GM21423 (cell line): ENCODE results near the gene TPD52L1.

Experiments used
- ATAC-seq: cut with Tn5 transposase; IDR thresholded peaks from one replicate; pipeline ENCODE4 v1.9.1; 2021; ENCODE audit warnings: mild to moderate bottlenecking, moderate library complexity; ENCODE audit not compliant: unreplicated experiment

The TPD52L1 gene

GRCh38 chr6:125236536-125237327 is 83.2 kb downstream of the TPD52L1 start:
- no peak for ATAC-seq

- ATAC-seq: no peak
Observed at GRCh38 chr6:125237764-125238163, 84.2 kb downstream of the TPD52L1 start.

GRCh38 chr6:125245109-125245508 is 91.5 kb downstream of the TPD52L1 start:
- ATAC-seq: no peak

GRCh38 chr6:125245523-125246264 is 92.1 kb downstream of the TPD52L1 start:
- ATAC-seq: no peak

- ATAC-seq: no peak
Observed at GRCh38 chr6:125246566-125246965, 93.0 kb downstream of the TPD52L1 start.

- ATAC-seq: no peak
Observed at GRCh38 chr6:125248136-125248535, 94.6 kb downstream of the TPD52L1 start.

- no peak for ATAC-seq
Observed at GRCh38 chr6:125250511-125250910, 96.9 kb downstream of the TPD52L1 start.

- no peak for ATAC-seq
Observed at GRCh38 chr6:125251516-125252220, 98.1 kb downstream of the TPD52L1 start.

GRCh38 chr6:125252891-125253290 is 99.3 kb downstream of the TPD52L1 start:
- no peak for ATAC-seq

GRCh38 chr6:125253881-125254280 is 100.3 kb downstream of the TPD52L1 start:
- no peak for ATAC-seq

GRCh38 chr6:125254321-125254720 is 100.7 kb downstream of the TPD52L1 start:
- no peak for ATAC-seq

- ATAC-seq: no peak
Observed at GRCh38 chr6:125255201-125255600, 101.6 kb downstream of the TPD52L1 start.

- no peak for ATAC-seq
Observed at GRCh38 chr6:125257351-125257750, 103.8 kb downstream of the TPD52L1 start.

GRCh38 chr6:125258651-125259353 is 105.2 kb downstream of the TPD52L1 start:
- peak; percentile 65 for ATAC-seq

GRCh38 chr6:125259354-125259736 is 105.8 kb downstream of the TPD52L1 start:
- no peak for ATAC-seq

- no peak for ATAC-seq
Observed at GRCh38 chr6:125262016-125263013, 108.7 kb downstream of the TPD52L1 start.

GRCh38 chr6:125264476-125264875 is 110.9 kb downstream of the TPD52L1 start:
- no peak for ATAC-seq

GRCh38 chr6:125267806-125268523 is 114.4 kb downstream of the TPD52L1 start:
- ATAC-seq: no peak

- ATAC-seq: no peak
Observed at GRCh38 chr6:125268765-125269164, 115.2 kb downstream of the TPD52L1 start.
